Endothelial cell (in vitro differentiated cells): ENCODE data around the gene RCBTB2. TPM values are rescaled to one million over a fixed set of nuclear protein-coding genes. Genes with fewer than 3 reads are reported as not detected.

Experiments
- DNase-seq: peaks from one replicate; pipeline ENCODE4 v3.0.0; 2021; ENCODE audit warnings: low spot score
- H3K27ac Mint-ChIP-seq: one replicate; pipeline ENCODE4 v1.8.0; 2021; ENCODE audit warnings: mixed read lengths, inconsistent platforms; ENCODE audit not compliant: unreplicated experiment
- H3K27me3 Mint-ChIP-seq: one replicate; pipeline ENCODE4 v1.8.0; 2021; ENCODE audit warnings: mild to moderate bottlenecking, moderate library complexity, mixed read lengths, inconsistent platforms; ENCODE audit not compliant: unreplicated experiment
- H3K36me3 Mint-ChIP-seq: one replicate; pipeline ENCODE4 v1.8.0; 2021; ENCODE audit warnings: mild to moderate bottlenecking, low read depth, mixed read lengths, inconsistent platforms; ENCODE audit not compliant: unreplicated experiment
- H3K4me1 Mint-ChIP-seq: one replicate; pipeline ENCODE4 v1.8.0; 2021; ENCODE audit warnings: mild to moderate bottlenecking, mixed read lengths, inconsistent platforms; ENCODE audit not compliant: unreplicated experiment
- H3K4me3 Mint-ChIP-seq: one replicate; pipeline ENCODE4 v1.8.0; 2021; ENCODE audit warnings: mild to moderate bottlenecking, mixed read lengths, inconsistent platforms; ENCODE audit not compliant: unreplicated experiment
- H3K9me3 Mint-ChIP-seq: one replicate; pipeline ENCODE4 v1.8.0; 2021; ENCODE audit warnings: mixed read lengths, inconsistent platforms; ENCODE audit not compliant: unreplicated experiment
- total RNA-seq: library from RNA; stranded (reverse); fragmentation: NEBNext Ultra II Directional; extraction: Animal tissue kit (Norgen Biotek cat#: 25700); gene quantifications from one replicate; pipeline ENCODE4 v1.2.1, GENCODE V29; 2021; ENCODE audit not compliant: unreplicated experiment
- TF ChIP-seq, protein P1 (sequence below): fragments of 200-600 bp; sonication (generic); IDR thresholded peaks from one replicate; pipeline ENCODE4 v1.5.0; 2021; ENCODE audit warnings: antibody characterized with exemption; ENCODE audit not compliant: unreplicated experiment

RCBTB2 gene
- total RNA-seq, 1 donor from 2014 or later: 71.0 TPM

DNA sequence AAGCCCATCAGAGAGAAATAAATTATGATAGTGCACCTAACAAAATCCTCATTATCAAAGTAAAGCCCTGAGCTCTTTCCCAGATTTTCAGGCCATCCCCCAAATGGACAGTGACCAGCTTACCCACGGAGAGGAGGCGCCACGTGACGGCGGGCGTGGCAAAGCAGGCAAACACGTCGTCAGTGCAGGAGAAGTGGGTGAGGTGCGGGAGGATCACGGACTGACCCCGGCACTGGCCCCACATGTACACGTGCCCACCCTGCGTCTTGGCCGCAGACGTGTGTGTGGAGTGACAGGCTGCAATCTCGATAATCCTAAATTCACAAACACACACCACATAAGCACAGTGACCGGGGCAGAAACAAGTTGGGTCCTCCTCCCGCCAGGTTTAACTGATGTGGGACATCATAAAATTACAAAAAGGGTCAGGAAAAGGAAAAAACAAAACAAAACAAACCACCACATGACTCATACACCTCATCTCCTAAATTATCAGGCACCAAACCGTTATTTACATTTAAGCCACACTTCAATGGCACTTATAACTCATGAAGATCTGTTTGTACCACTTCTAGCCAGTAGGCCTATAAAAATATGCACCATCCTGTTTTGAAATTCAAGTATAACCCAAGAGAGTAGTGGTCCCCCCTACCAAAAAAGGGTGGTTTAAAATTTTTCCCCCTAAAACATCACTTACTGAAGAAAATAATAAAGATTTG is 30.1 kb downstream of the RCBTB2 start:
- peaks cover 36% of the 10 kb centered on the region for H3K4me1 Mint-ChIP-seq

DNA sequence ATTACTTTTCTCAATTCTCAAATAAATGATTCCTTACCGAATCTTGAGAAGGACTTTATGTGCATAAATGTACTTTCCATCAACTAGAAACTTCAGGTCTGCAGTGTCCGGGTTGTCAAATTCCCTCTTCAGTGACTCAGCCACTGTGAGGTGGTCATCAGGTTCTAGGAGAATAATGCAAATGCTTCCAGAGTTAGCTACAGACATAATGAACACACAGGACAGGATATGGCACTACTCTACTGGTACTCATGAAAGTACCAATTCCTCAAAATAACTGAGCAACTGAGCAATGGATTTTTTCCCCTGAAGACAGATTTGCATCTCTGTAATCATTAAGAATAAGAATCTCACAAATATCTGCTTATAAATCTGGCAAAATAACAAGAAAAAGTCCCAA is 31.2 kb downstream of the RCBTB2 start:
- Mint-ChIP-seq H3K4me3 (peak overlapping the region; percentile 53), H3K4me1 (peaks cover 38% of the 10 kb centered on the region), H3K36me3 (peaks cover 60% of the 10 kb centered on the region), H3K9me3 (no peaks in the 10 kb centered on the region), H3K27ac (no peak overlapping the region), H3K27me3 (peaks cover 7% of the 10 kb centered on the region)
- no peak for DNase-seq
- TF ChIP-seq, protein P1, sequence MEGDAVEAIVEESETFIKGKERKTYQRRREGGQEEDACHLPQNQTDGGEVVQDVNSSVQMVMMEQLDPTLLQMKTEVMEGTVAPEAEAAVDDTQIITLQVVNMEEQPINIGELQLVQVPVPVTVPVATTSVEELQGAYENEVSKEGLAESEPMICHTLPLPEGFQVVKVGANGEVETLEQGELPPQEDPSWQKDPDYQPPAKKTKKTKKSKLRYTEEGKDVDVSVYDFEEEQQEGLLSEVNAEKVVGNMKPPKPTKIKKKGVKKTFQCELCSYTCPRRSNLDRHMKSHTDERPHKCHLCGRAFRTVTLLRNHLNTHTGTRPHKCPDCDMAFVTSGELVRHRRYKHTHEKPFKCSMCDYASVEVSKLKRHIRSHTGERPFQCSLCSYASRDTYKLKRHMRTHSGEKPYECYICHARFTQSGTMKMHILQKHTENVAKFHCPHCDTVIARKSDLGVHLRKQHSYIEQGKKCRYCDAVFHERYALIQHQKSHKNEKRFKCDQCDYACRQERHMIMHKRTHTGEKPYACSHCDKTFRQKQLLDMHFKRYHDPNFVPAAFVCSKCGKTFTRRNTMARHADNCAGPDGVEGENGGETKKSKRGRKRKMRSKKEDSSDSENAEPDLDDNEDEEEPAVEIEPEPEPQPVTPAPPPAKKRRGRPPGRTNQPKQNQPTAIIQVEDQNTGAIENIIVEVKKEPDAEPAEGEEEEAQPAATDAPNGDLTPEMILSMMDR: no peak

More for the DNA sequence above, 30.1 kb downstream of the RCBTB2 start:
- H3K9me3 Mint-ChIP-seq: no peaks in the 10 kb centered on the region
- H3K27me3 Mint-ChIP-seq: peaks cover 7% of the 10 kb centered on the region
- TF ChIP-seq, protein P1: no peak
- no peak for DNase-seq
- H3K27ac Mint-ChIP-seq: peak overlapping the region; percentile 30
- no peak overlapping the region for H3K4me3 Mint-ChIP-seq
- peaks cover 58% of the 10 kb centered on the region for H3K36me3 Mint-ChIP-seq

DNA sequence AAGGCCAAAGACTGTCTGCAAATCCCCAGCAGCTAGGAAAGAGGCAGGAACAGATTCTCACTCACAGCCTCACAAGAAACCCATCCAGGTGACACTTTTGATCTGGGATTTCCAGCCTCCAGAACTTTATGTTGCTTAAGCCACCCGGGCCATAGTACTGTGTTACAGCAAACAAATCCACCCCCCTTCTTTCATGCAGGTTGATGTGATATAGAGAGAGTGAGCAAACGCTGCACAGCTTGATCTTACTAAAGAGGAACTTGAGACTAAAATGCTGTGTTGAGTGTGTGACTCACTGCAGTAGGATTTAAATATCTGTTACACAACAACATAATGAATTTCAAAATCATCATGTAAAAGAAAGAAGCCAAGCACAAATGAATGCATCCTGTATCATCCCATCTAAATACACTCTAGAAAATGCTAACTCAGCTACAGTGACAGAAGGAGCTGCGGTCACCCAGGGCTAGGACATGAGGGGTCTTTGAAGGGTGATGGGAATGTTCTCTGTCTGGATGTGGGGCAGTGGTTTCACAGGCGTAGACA is 32.2 kb downstream of the RCBTB2 start:
- no peak overlapping the region for H3K27ac Mint-ChIP-seq
- H3K4me1 Mint-ChIP-seq: peaks cover 35% of the 10 kb centered on the region
- peaks cover 50% of the 10 kb centered on the region for H3K36me3 Mint-ChIP-seq
- peaks cover 9% of the 10 kb centered on the region for H3K27me3 Mint-ChIP-seq
- no peak for DNase-seq
- no peak overlapping the region for H3K4me3 Mint-ChIP-seq
- TF ChIP-seq, protein P1: no peak
- H3K9me3 Mint-ChIP-seq: no peaks in the 10 kb centered on the region

DNA sequence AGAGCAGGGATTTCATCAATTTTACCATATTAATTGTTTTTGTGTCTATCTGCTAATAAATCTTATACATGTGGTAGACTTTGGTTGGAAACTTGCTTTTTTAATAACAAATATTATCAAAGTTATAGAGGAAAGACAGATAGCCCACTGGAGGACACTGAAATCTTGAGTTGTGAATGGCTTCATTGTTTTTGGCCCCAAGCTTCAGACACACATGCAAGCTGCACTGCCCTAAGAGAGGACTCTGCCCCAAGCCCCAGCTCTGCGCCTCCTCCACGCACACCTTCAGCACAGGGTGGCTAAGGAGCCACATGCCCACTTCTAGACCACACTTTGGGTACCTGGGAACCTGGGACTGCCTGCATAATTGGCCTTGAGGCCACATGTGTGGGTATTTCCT is 35.2 kb downstream of the RCBTB2 start:
- Mint-ChIP-seq H3K27ac (peak overlapping the region; percentile 82), H3K4me3 (no peak overlapping the region), H3K36me3 (peaks cover 38% of the 10 kb centered on the region), H3K27me3 (peaks cover 4% of the 10 kb centered on the region), H3K9me3 (no peaks in the 10 kb centered on the region), H3K4me1 (peaks cover 24% of the 10 kb centered on the region)
- DNase-seq: no peak
- TF ChIP-seq, protein P1: no peak
